Astrocyte (in vitro differentiated cells and primary cell): ENCODE data around the gene B3GALNT1. TPM values are rescaled to one million over a fixed set of nuclear protein-coding genes. Genes with fewer than 3 reads are reported as not detected.

Experiments
- DNase-seq: peaks from one replicate; pipeline ENCODE4 v3.0.0-alpha.2; 2010; ENCODE audit warnings: low read depth
- FAIRE-seq: peaks from 2 replicates; lab custom pipeline; 2011; peaks lifted over from hg19 to GRCh38; lab: Jason Lieb, UNC
- H2AFZ ChIP-seq: 2 replicates; pipeline ENCODE4 v1.6.0; 2012; ENCODE audit warnings: low read depth, low read length, inconsistent platforms
- H3K27ac ChIP-seq: 2 replicates; pipeline ENCODE4 v1.5.1; 2011; ENCODE audit warnings: low read depth, low read length, inconsistent platforms
- H3K27me3 ChIP-seq: 2 replicates; pipeline ENCODE4 v1.6.0; 2011; ENCODE audit warnings: low read length, inconsistent platforms; ENCODE audit not compliant: insufficient read depth
- H3K36me3 ChIP-seq: 2 replicates; pipeline ENCODE4 v1.5.1; 2011; ENCODE audit warnings: low read length, inconsistent platforms; ENCODE audit not compliant: insufficient read depth
- H3K4me1 ChIP-seq: 2 replicates; pipeline ENCODE4 v1.5.1; 2011; ENCODE audit warnings: low read length, inconsistent platforms; ENCODE audit not compliant: insufficient read depth
- H3K4me2 ChIP-seq: 2 replicates; pipeline ENCODE4 v1.6.0; 2012; ENCODE audit warnings: low read length, inconsistent platforms
- H3K4me3 ChIP-seq: 2 replicates; pipeline ENCODE4 v1.5.1; 2011; ENCODE audit warnings: low read depth, mild to moderate bottlenecking, low read length, inconsistent platforms; ENCODE audit not compliant: insufficient read depth
- H3K79me2 ChIP-seq: 2 replicates; pipeline ENCODE4 v1.6.0; 2012; ENCODE audit warnings: mild to moderate bottlenecking, low read length, inconsistent platforms; ENCODE audit not compliant: insufficient read depth
- H3K9ac ChIP-seq: 2 replicates; pipeline ENCODE4 v1.6.0; 2012; ENCODE audit warnings: mild to moderate bottlenecking, low read length, inconsistent platforms
- H3K9me3 ChIP-seq: 2 replicates; pipeline ENCODE4 v1.5.1; 2012; ENCODE audit warnings: low read depth, mild to moderate bottlenecking, low read length, inconsistent platforms; ENCODE audit not compliant: insufficient read depth
- H4K20me1 ChIP-seq: 2 replicates; pipeline ENCODE4 v1.6.0; 2012; ENCODE audit warnings: low read length, inconsistent platforms; ENCODE audit not compliant: insufficient read depth
- H3K27ac Mint-ChIP-seq: one replicate; pipeline ENCODE4 v1.8.0; 2021; ENCODE audit warnings: mild to moderate bottlenecking, mixed read lengths; ENCODE audit not compliant: unreplicated experiment
- H3K27me3 Mint-ChIP-seq: one replicate; pipeline ENCODE4 v1.8.0; 2021; ENCODE audit warnings: low read depth, mixed read lengths; ENCODE audit not compliant: unreplicated experiment
- H3K36me3 Mint-ChIP-seq: one replicate; pipeline ENCODE4 v1.8.0; 2021; ENCODE audit warnings: low read depth, mixed read lengths; ENCODE audit not compliant: unreplicated experiment
- H3K4me1 Mint-ChIP-seq: one replicate; pipeline ENCODE4 v1.8.0; 2021; ENCODE audit warnings: low read depth, mixed read lengths; ENCODE audit not compliant: unreplicated experiment
- H3K4me3 Mint-ChIP-seq: one replicate; pipeline ENCODE4 v1.8.0; 2021; ENCODE audit warnings: mild to moderate bottlenecking, moderate library complexity, mixed read lengths; ENCODE audit not compliant: unreplicated experiment
- H3K9me3 Mint-ChIP-seq: one replicate; pipeline ENCODE4 v1.8.0; 2021; ENCODE audit warnings: mild to moderate bottlenecking, mixed read lengths; ENCODE audit not compliant: unreplicated experiment
- CTCF ChIP-seq: IDR thresholded peaks from 2 replicates; pipeline ENCODE4 v1.5.1; 2011; ENCODE audit warnings: low read depth, mild to moderate bottlenecking, inconsistent platforms, low read length, moderate library complexity; ENCODE audit not compliant: insufficient read depth
- EZH2 ChIP-seq: IDR thresholded peaks from 2 replicates; pipeline ENCODE4 v1.6.1; 2012; ENCODE audit warnings: mild to moderate bottlenecking, low read length, inconsistent platforms; ENCODE audit not compliant: insufficient read depth
- total RNA-seq: library from RNA; stranded (reverse); gene quantifications from 2 replicates; pipeline ENCODE4 v1.2.1, GENCODE V29; 2021

The B3GALNT1 gene
- total RNA-seq, 1 donor from 2014 or later = 12.8 TPM

- no peaks in the 10 kb centered on the region for H3K4me1 Mint-ChIP-seq
- H3K4me1 ChIP-seq = no peaks in the 10 kb centered on the region
Observed at GRCh38 chr3:161142486-161142885, 37.3 kb upstream of the B3GALNT1 start.

GRCh38 chr3:161139686-161140085 is 34.5 kb upstream of the B3GALNT1 start:
- Histone ChIP-seq H3K4me1 (no peaks in the 10 kb centered on the region), H4K20me1 (no peaks in the 10 kb centered on the region), H3K4me3 (no peak overlapping the region), H2AFZ (no peak overlapping the region), H3K36me3 (no peaks in the 10 kb centered on the region), H3K4me2 (no peak overlapping the region), H3K9me3 (peaks cover 2% of the 10 kb centered on the region), H3K9ac (no peak overlapping the region), H3K27me3 (no peaks in the 10 kb centered on the region), H3K79me2 (no peaks in the 10 kb centered on the region), H3K27ac (no peak overlapping the region)
- FAIRE-seq = no peak
- no peak overlapping the region for H3K27ac Mint-ChIP-seq
- H3K9me3 Mint-ChIP-seq = peaks cover 7% of the 10 kb centered on the region
- DNase-seq = no peak
- no peak for TF ChIP-seq CTCF
- TF ChIP-seq EZH2 = no peak
- no peaks in the 10 kb centered on the region for H3K27me3 Mint-ChIP-seq
- no peak overlapping the region for H3K4me3 Mint-ChIP-seq
- H3K4me1 Mint-ChIP-seq = no peaks in the 10 kb centered on the region
- peaks cover 4% of the 10 kb centered on the region for H3K36me3 Mint-ChIP-seq

More at GRCh38 chr3:161142486-161142885, 37.3 kb upstream of the B3GALNT1 start:
- Mint-ChIP-seq H3K27me3 (no peaks in the 10 kb centered on the region), H3K9me3 (peaks cover 8% of the 10 kb centered on the region), H3K27ac (no peak overlapping the region), H3K36me3 (peaks cover 4% of the 10 kb centered on the region), H3K4me3 (no peak overlapping the region)
- TF ChIP-seq EZH2 (no peak), CTCF (no peak)
- no peaks in the 10 kb centered on the region for H4K20me1 ChIP-seq
- H3K4me3 ChIP-seq = no peak overlapping the region
- no peaks in the 10 kb centered on the region for H3K36me3 ChIP-seq
- no peak overlapping the region for H3K27ac ChIP-seq
- H3K9me3 ChIP-seq = peaks cover 2% of the 10 kb centered on the region
- no peak overlapping the region for H3K9ac ChIP-seq
- H3K79me2 ChIP-seq = no peaks in the 10 kb centered on the region
- FAIRE-seq (no peak), DNase-seq (peak; percentile 78)
- no peak overlapping the region for H3K4me2 ChIP-seq
- H3K27me3 ChIP-seq = no peaks in the 10 kb centered on the region
- no peak overlapping the region for H2AFZ ChIP-seq

- no peaks in the 10 kb centered on the region for H3K27me3 Mint-ChIP-seq
- TF ChIP-seq CTCF (no peak), EZH2 (no peak)
- peaks cover 3% of the 10 kb centered on the region for H3K9me3 Mint-ChIP-seq
- H3K27ac ChIP-seq = no peak overlapping the region
- DNase-seq (no peak), FAIRE-seq (no peak)
- no peak overlapping the region for H2AFZ ChIP-seq
- H3K9ac ChIP-seq = no peak overlapping the region
- no peak overlapping the region for H3K4me3 ChIP-seq
- no peaks in the 10 kb centered on the region for H3K4me1 ChIP-seq
- H3K27me3 ChIP-seq = no peaks in the 10 kb centered on the region
- no peak overlapping the region for H3K4me3 Mint-ChIP-seq
- no peak overlapping the region for H3K4me2 ChIP-seq
- H3K27ac Mint-ChIP-seq = no peak overlapping the region
- H3K36me3 Mint-ChIP-seq = no peaks in the 10 kb centered on the region
- H3K36me3 ChIP-seq = no peaks in the 10 kb centered on the region
- H3K4me1 Mint-ChIP-seq = no peaks in the 10 kb centered on the region
- H3K79me2 ChIP-seq = no peaks in the 10 kb centered on the region
- no peaks in the 10 kb centered on the region for H4K20me1 ChIP-seq
- peaks cover 2% of the 10 kb centered on the region for H3K9me3 ChIP-seq
Observed at GRCh38 chr3:161137260-161137659, 32.1 kb upstream of the B3GALNT1 start.
